HG03135 (cell line): ENCODE measurements around the gene RDH16.

Experiments used
- ATAC-seq: cut with Tn5 transposase; IDR thresholded peaks from one replicate; pipeline ENCODE4 v1.9.1; 2021; ENCODE audit warnings: mild to moderate bottlenecking, moderate library complexity; ENCODE audit not compliant: unreplicated experiment

RDH16 gene

GRCh38 chr12:56957229-56958052 lies at the start of gene RDH16:
TSS of gene RDH16 (minus strand) at chr12:56957608. CDS start at chr12:56957462, 146 bp downstream.
- no peak for ATAC-seq

GRCh38 chr12:57006809-57007475 lies 49.5 kb upstream of the RDH16 start:
- ATAC-seq: no peak

GRCh38 chr12:57005980-57006808 lies 48.8 kb upstream of the RDH16 start, which contains the start of gene ZBTB39:
TSS of gene ZBTB39 (minus strand) at chr12:57006546. CDS start at chr12:57004917, 1,629 bp downstream.
- ATAC-seq: peak; percentile 61

GRCh38 chr12:57004651-57005050 lies 47.2 kb upstream of the RDH16 start:
- ATAC-seq: no peak

- no peak for ATAC-seq
Observed at GRCh38 chr12:57003395-57003794, 46.0 kb upstream of the RDH16 start.

GRCh38 chr12:57001448-57001906 lies 44.1 kb upstream of the RDH16 start:
- no peak for ATAC-seq

GRCh38 chr12:57000393-57000792 lies 43.0 kb upstream of the RDH16 start:
- ATAC-seq: no peak

- ATAC-seq: no peak
Observed at GRCh38 chr12:56999456-56999855, 42.0 kb upstream of the RDH16 start.

GRCh38 chr12:56998981-56999380 lies 41.6 kb upstream of the RDH16 start:
- ATAC-seq: peak; percentile 52

- ATAC-seq: no peak
Observed at GRCh38 chr12:56998316-56998715, 40.9 kb upstream of the RDH16 start.

GRCh38 chr12:56996793-56997545 lies 39.6 kb upstream of the RDH16 start:
- no peak for ATAC-seq

- ATAC-seq: no peak
Observed at GRCh38 chr12:56995930-56996496, 38.6 kb upstream of the RDH16 start.

- no peak for ATAC-seq
Observed at GRCh38 chr12:56995201-56995929, 38.0 kb upstream of the RDH16 start.

GRCh38 chr12:56994231-56994746 lies 36.9 kb upstream of the RDH16 start:
- ATAC-seq: no peak

GRCh38 chr12:56993346-56993745 lies 35.9 kb upstream of the RDH16 start:
- ATAC-seq: no peak

GRCh38 chr12:56991319-56992246 lies 34.2 kb upstream of the RDH16 start:
- no peak for ATAC-seq

- ATAC-seq: no peak
Observed at GRCh38 chr12:56990648-56991318, 33.4 kb upstream of the RDH16 start.
